NT2/D1 (cell line): ENCODE data around the gene NRP1.

ENCODE experiments used
- SUZ12 ChIP-seq: IDR thresholded peaks from 2 replicates; pipeline ENCODE4 v1.6.1; 2011; ENCODE audit not compliant: insufficient read length, insufficient read depth; ENCODE audit errors: extremely low read depth
- YY1 ChIP-seq: IDR thresholded peaks from 2 replicates; pipeline ENCODE4 v1.6.1; 2011; ENCODE audit not compliant: insufficient read length, insufficient read depth
- ZNF274 ChIP-seq: IDR thresholded peaks from 2 replicates; pipeline ENCODE4 v1.6.1; 2011; ENCODE audit warnings: mild to moderate bottlenecking, low read depth, low read length

DNA sequence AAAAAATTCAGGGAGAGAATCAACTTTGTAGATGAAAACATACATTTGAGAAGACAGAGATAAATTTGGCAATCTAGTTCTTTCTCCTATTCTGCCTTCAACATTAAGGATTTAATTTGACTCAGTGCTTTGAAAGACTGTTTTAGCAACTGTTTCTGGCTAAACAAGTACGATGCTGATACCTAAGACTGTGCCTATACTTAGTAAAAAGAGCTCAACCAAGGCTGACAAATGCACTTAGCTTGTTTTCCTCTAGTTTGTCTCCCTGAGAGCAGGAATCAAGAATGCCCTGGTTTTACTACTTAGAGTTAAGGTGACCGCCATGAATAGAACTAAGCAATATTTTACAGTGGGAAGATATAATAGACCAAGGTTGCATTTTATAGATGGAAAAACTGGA, 49.5 kb downstream of the NRP1 start:
- TF ChIP-seq SUZ12 (no peak), ZNF274 (no peak), YY1 (no peak)
